ENCODE results near the gene GIN1. TPM values are rescaled to one million over a fixed set of nuclear protein-coding genes. Genes with fewer than 3 reads are reported as not detected.

Gene GIN1
- total and polyA plus RNA-seq, 2 of the 4 experiments (the other 2 are of a cell fraction) = 2.9 to 3.1 TPM

- H2BK5ac ChIP-seq (ENCODE audit: low read depth, low read length, poor library complexity, severe bottlenecking) = no peak overlapping the region
- DNase-seq = no peak
- no peak overlapping the region for H3K18ac ChIP-seq (ENCODE audit: low read depth, low read length)
- BruUV-seq (replicated peaks) = no TSS peak
- H2BK15ac ChIP-seq (ENCODE audit: low read depth, low read length) = no peak overlapping the region
- no peak overlapping the region for H2AK5ac ChIP-seq (ENCODE audit: low read depth, low read length)
- dilution Hi-C loops (cut with HindIII; ENCODE audit: low sequenced_read_pairs, unreplicated experiment) (no loop called here), intact Hi-C loops (cut with micrococcal nuclease) (loop anchor here (5.0 to 10.0 kb wide), 4 partner anchors 96 to 601 kb away; no protein-coding TSS in a partner anchor), in situ Hi-C loops (cut with MboI; ENCODE audit: low sequenced_read_pairs) (no loop called here)
- H3K23ac ChIP-seq (ENCODE audit: low read depth, low read length) = no peak overlapping the region
- H4K8ac ChIP-seq (ENCODE audit: low read depth in 2 of 2, low read length in 2 of 2) = no peak overlapping the region
- H4K20me1 ChIP-seq (ENCODE audit: insufficient read depth, low read length) = no peaks in the 10 kb centered on the region
- CTCF ChIA-PET = no interaction called here
- 0 out of 2 replicates have a peak, but pooled peaks cover 2% of the 10 kb centered on the region for H3K9me1 ChIP-seq (ENCODE audit: insufficient read depth, low read length)
- H2AK9ac ChIP-seq (replicated peaks; ENCODE audit: low read depth, low read length, poor library complexity) = no peak overlapping the region
- POLR2A ChIA-PET (ENCODE audit: unreplicated experiment) = no interaction called here
- H2BK20ac ChIP-seq (ENCODE audit: low read depth, low read length) = no peak overlapping the region
- H3K36me3 ChIP-seq (ENCODE audit: control insufficient read depth, insufficient read depth, low read length) = peaks cover 5% of the 10 kb centered on the region; the same call in 1 of the 2 replicates
- H3K79me1 ChIP-seq (ENCODE audit: low read depth in 1 of 2, low read length in 2 of 2) = peaks cover 0 to 3% of the 10 kb centered on the region in 2 experiments; a peak in 1 of 4 replicates
- no peak overlapping the region for H4K5ac ChIP-seq (ENCODE audit: low read depth, low read length)
- no peak overlapping the region for H3K27ac ChIP-seq (ENCODE audit: insufficient read depth, low read length)
- H3K27me3 ChIP-seq (ENCODE audit: control insufficient read depth, insufficient read depth, low read length) = no peaks in the 10 kb centered on the region
- H2BK120ac ChIP-seq (ENCODE audit: low read depth, low read length) = no peak overlapping the region
- H3K4me2 ChIP-seq (ENCODE audit: low read depth, low read length) = no peak overlapping the region
- WGBS, 2 experiments (ENCODE audit: extremely low coverage in 2 of 2, insufficient read length in 1 of 2) = no CpG with 5 or more reads among the region's 3 CpGs
- no peak overlapping the region for H2AFZ ChIP-seq (replicated peaks; ENCODE audit: low read length, poor library complexity)
- TF ChIP-seq BHLHE40 (IDR thresholded peaks at IDR 0.05; ENCODE audit: low read depth, low read length) = no peak
- TF ChIP-seq MXI1 (IDR thresholded peaks at IDR 0.05; ENCODE audit: borderline replicate concordance, low read depth, low read length) = no peak
- TF ChIP-seq FOS (IDR thresholded peaks at IDR 0.05; ENCODE audit: low read depth, low read length) = no peak
- no peak for TF ChIP-seq POLR2A (IDR thresholded peaks at IDR 0.05; ENCODE audit: low read depth, low read length)
- TF ChIP-seq CHD1 (IDR thresholded peaks at IDR 0.05; ENCODE audit: low read depth, low read length) = no peak
- no peak for TF ChIP-seq CEBPB (IDR thresholded peaks at IDR 0.05; ENCODE audit: low read depth, low read length)
- TF ChIP-seq RAD21 (IDR thresholded peaks at IDR 0.05; ENCODE audit: low read length) = no peak
- TF ChIP-seq MAFK (IDR thresholded peaks at IDR 0.05; ENCODE audit: low read depth, low read length) = no peak
- TF ChIP-seq, protein P1, sequence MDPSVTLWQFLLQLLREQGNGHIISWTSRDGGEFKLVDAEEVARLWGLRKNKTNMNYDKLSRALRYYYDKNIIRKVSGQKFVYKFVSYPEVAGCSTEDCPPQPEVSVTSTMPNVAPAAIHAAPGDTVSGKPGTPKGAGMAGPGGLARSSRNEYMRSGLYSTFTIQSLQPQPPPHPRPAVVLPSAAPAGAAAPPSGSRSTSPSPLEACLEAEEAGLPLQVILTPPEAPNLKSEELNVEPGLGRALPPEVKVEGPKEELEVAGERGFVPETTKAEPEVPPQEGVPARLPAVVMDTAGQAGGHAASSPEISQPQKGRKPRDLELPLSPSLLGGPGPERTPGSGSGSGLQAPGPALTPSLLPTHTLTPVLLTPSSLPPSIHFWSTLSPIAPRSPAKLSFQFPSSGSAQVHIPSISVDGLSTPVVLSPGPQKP (IDR thresholded peaks at IDR 0.05; ENCODE audit: borderline replicate concordance, low read depth, low read length) = no peak
- TF ChIP-seq NFE2L2 (IDR thresholded peaks at IDR 0.05; ENCODE audit: low read depth, low read length) = no peak
- no peak for TF ChIP-seq USF2 (IDR thresholded peaks at IDR 0.05; ENCODE audit: low read depth, low read length)
- TF ChIP-seq CTCF (conservative IDR thresholded peaks at IDR 0.05; ENCODE audit: low read depth, low read length) = no peak
- no peak for TF ChIP-seq MAZ (IDR thresholded peaks at IDR 0.05; ENCODE audit: borderline replicate concordance, low read depth, low read length)
- no peak for TF ChIP-seq SMC3 (IDR thresholded peaks at IDR 0.05; ENCODE audit: low read depth, low read length)
- TF ChIP-seq RCOR1 (IDR thresholded peaks at IDR 0.05; ENCODE audit: insufficient replicate concordance, low read length) = no peak
- no peak for TF ChIP-seq RFX5 (IDR thresholded peaks at IDR 0.05; ENCODE audit: low read depth, low read length)
- H3K4ac ChIP-seq (ENCODE audit: low read depth, low read length) = no peak overlapping the region
- H3K9me3 ChIP-seq (ENCODE audit: control insufficient read depth, insufficient read depth, low read length) = no peaks in the 10 kb centered on the region
- H3K4me1 ChIP-seq (ENCODE audit: control insufficient read depth, insufficient read depth, low read length) = no peaks in the 10 kb centered on the region
- H3K14ac ChIP-seq (replicated peaks; ENCODE audit: low read depth, low read length) = no peak overlapping the region
- no peak overlapping the region for H4K91ac ChIP-seq (ENCODE audit: insufficient read depth, low read depth, low read length)
- no peak overlapping the region for H3K56ac ChIP-seq (ENCODE audit: extremely low read depth, insufficient read depth, low read length)
- H3K4me3 ChIP-seq (ENCODE audit: insufficient read depth, low read depth, low read length) = no peak overlapping the region
- no peak overlapping the region for H3K9ac ChIP-seq (ENCODE audit: low read depth, low read length)
- ATAC-seq (ENCODE audit: low read depth) = no peak
Measured at GRCh38 chr5:103138202-103138690, 18.3 kb upstream of the GIN1 start.

Data from IMR-90 (cell line).